ENCODE results near the gene HOGA1. TPM values are rescaled to one million over a fixed set of nuclear protein-coding genes. Genes with fewer than 3 reads are reported as not detected.
A peak's percentile ranks its signal among the peaks of the same experiment; 100 is the strongest.

Gene HOGA1
- polyA plus RNA-seq, 1 of the 3 experiments (the other 2 are of a cell fraction): 2.9 TPM

- no peaks in the 10 kb centered on the region for H3K9me3 ChIP-seq
- no peaks in the 10 kb centered on the region for H3K79me2 ChIP-seq (ENCODE audit: insufficient read depth)
- CTCF ChIA-PET: interaction anchor here (7.1 kb wide), 1 partner anchor 14 kb away, joined by 60 read pairs; the partner anchor contains the start of gene ANKRD2
- H3K4me3 ChIP-seq (ENCODE audit: low read depth in 2 of 2, low read length in 1 of 2): no peak overlapping the region
- H3F3A ChIP-seq (replicated peaks; ENCODE audit: insufficient read depth): no peaks in the 10 kb centered on the region
- no peak overlapping the region for H3K9ac ChIP-seq
- DNase-seq: peak; percentile 5
- no peak overlapping the region for H3K27ac ChIP-seq (ENCODE audit: low read depth in 2 of 2, low read length in 1 of 2)
- TF ChIP-seq TEAD4 (IDR thresholded peaks at IDR 0.05; ENCODE audit: borderline replicate concordance, insufficient read depth) (no peak), SMC3 (IDR thresholded peaks at IDR 0.05; ENCODE audit: low read depth, low read length) (no peak), ELF1 (IDR thresholded peaks at IDR 0.05) (no peak), RXRA (IDR thresholded peaks at IDR 0.05; ENCODE audit: borderline replicate concordance, low read depth) (no peak), MEF2A (IDR thresholded peaks at IDR 0.05; ENCODE audit: borderline replicate concordance, low read depth) (no peak), SIN3A (IDR thresholded peaks at IDR 0.05; ENCODE audit: borderline replicate concordance, low read depth, low read length) (no peak), MXI1 (IDR thresholded peaks at IDR 0.05; ENCODE audit: low read depth, low read length) (no peak), NRF1 (IDR thresholded peaks at IDR 0.05; ENCODE audit: low read depth, low read length) (no peak), FOSL2 (IDR thresholded peaks at IDR 0.05; ENCODE audit: borderline replicate concordance, low read depth) (no peak), EP300 (IDR thresholded peaks at IDR 0.05; ENCODE audit: borderline replicate concordance in 1 of 2, low read depth in 1 of 2, low read length in 1 of 2) (no peak), TAF1 (IDR thresholded peaks at IDR 0.05; ENCODE audit: borderline replicate concordance, low read depth, low read length) (no peak), FOXM1 (IDR thresholded peaks at IDR 0.05; ENCODE audit: low read depth) (no peak), CHD2 (IDR thresholded peaks at IDR 0.05; ENCODE audit: low read length, partially characterized antibody) (no peak), RCOR1 (IDR thresholded peaks at IDR 0.05; ENCODE audit: low read length) (no peak), GABPA (IDR thresholded peaks at IDR 0.05; ENCODE audit: low read depth) (no peak), IRF3 (IDR thresholded peaks at IDR 0.05; ENCODE audit: low read depth, low read length) (no peak), JUND (IDR thresholded peaks at IDR 0.05) (no peak)
- TF ChIP-seq, protein P1, sequence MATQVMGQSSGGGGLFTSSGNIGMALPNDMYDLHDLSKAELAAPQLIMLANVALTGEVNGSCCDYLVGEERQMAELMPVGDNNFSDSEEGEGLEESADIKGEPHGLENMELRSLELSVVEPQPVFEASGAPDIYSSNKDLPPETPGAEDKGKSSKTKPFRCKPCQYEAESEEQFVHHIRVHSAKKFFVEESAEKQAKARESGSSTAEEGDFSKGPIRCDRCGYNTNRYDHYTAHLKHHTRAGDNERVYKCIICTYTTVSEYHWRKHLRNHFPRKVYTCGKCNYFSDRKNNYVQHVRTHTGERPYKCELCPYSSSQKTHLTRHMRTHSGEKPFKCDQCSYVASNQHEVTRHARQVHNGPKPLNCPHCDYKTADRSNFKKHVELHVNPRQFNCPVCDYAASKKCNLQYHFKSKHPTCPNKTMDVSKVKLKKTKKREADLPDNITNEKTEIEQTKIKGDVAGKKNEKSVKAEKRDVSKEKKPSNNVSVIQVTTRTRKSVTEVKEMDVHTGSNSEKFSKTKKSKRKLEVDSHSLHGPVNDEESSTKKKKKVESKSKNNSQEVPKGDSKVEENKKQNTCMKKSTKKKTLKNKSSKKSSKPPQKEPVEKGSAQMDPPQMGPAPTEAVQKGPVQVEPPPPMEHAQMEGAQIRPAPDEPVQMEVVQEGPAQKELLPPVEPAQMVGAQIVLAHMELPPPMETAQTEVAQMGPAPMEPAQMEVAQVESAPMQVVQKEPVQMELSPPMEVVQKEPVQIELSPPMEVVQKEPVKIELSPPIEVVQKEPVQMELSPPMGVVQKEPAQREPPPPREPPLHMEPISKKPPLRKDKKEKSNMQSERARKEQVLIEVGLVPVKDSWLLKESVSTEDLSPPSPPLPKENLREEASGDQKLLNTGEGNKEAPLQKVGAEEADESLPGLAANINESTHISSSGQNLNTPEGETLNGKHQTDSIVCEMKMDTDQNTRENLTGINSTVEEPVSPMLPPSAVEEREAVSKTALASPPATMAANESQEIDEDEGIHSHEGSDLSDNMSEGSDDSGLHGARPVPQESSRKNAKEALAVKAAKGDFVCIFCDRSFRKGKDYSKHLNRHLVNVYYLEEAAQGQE (IDR thresholded peaks at IDR 0.05; ENCODE audit: low read depth, low read length): no peak
- TF ChIP-seq, protein P2, sequence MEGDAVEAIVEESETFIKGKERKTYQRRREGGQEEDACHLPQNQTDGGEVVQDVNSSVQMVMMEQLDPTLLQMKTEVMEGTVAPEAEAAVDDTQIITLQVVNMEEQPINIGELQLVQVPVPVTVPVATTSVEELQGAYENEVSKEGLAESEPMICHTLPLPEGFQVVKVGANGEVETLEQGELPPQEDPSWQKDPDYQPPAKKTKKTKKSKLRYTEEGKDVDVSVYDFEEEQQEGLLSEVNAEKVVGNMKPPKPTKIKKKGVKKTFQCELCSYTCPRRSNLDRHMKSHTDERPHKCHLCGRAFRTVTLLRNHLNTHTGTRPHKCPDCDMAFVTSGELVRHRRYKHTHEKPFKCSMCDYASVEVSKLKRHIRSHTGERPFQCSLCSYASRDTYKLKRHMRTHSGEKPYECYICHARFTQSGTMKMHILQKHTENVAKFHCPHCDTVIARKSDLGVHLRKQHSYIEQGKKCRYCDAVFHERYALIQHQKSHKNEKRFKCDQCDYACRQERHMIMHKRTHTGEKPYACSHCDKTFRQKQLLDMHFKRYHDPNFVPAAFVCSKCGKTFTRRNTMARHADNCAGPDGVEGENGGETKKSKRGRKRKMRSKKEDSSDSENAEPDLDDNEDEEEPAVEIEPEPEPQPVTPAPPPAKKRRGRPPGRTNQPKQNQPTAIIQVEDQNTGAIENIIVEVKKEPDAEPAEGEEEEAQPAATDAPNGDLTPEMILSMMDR (IDR thresholded peaks at IDR 0.05): no peak
- TF ChIP-seq, protein P3, sequence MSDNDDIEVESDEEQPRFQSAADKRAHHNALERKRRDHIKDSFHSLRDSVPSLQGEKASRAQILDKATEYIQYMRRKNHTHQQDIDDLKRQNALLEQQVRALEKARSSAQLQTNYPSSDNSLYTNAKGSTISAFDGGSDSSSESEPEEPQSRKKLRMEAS (IDR thresholded peaks at IDR 0.05; ENCODE audit: low read depth): no peak
- WGBS (ENCODE audit: low lambda C conversion rate): 96% methylated on average over 5 of the region's 5 CpGs
- H3K9me2 ChIP-seq: no peaks in the 10 kb centered on the region
- no peaks in the 10 kb centered on the region for H3K36me3 ChIP-seq (replicated peaks in 1 of 2; ENCODE audit: control insufficient read depth in 1 of 2, insufficient read depth in 2 of 2, low read length in 1 of 2)
- H2AFZ ChIP-seq (ENCODE audit: low read depth): no peak overlapping the region
- H3K4me1 ChIP-seq (ENCODE audit: control insufficient read depth in 1 of 2, insufficient read depth in 2 of 2, low read depth in 1 of 2, low read length in 1 of 2): peaks cover 0 to 21% of the 10 kb centered on the region in 2 experiments; a peak in 1 of 4 replicates
- no peaks in the 10 kb centered on the region for H3K27me3 ChIP-seq (ENCODE audit: insufficient read depth)
- no peaks in the 10 kb centered on the region for H4K20me1 ChIP-seq (ENCODE audit: insufficient read depth)
- H3K4me2 ChIP-seq: no peak overlapping the region; the same call in 1 of the 2 replicates
- POLR2A ChIA-PET: no interaction called here
Measured at GRCh38 chr10:97585439-97585811, 1.2 kb downstream of the HOGA1 start.
